Fibroblast of skin of left quadriceps (primary cell): ENCODE data around the gene HS6ST1.

ENCODE experiments used
- DNase-seq, 2 experiments: peaks; one replicate each; pipeline ENCODE4 v3.0.0-alpha.2; 2013; ENCODE audit warnings: low read depth in 2 of 2

Gene HS6ST1

DNA sequence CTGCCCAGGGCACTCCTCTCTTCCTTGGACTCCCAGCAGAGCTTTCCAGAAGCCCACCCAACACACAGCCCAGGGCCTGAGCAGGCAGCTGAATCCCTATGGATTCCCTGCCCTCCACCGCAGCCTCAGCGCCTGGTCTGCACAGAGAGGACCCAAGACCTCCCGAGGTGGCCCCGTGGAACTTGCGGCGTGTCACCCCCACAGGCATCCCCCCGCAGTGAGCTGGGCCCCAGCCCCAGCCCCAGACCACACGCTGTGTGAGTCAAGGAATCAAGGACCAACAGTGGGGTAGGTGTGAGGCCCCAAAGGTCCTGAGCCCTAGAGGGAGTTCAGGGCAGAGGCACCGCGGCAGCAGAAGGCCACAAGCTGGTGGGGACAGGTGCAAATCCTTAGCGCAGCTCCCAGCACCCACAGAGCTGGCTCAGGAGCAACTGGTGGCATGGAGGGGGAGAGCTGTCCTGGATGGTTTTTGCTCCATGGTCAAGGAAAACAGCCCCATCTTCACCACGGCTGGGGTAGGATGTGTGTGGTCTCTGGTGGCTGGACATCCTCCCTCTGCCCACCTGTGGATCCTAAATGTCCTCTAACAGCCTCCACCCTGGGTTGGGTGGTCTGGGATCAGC lies 8.5 kb downstream of the HS6ST1 start:
- no peak for DNase-seq

DNA sequence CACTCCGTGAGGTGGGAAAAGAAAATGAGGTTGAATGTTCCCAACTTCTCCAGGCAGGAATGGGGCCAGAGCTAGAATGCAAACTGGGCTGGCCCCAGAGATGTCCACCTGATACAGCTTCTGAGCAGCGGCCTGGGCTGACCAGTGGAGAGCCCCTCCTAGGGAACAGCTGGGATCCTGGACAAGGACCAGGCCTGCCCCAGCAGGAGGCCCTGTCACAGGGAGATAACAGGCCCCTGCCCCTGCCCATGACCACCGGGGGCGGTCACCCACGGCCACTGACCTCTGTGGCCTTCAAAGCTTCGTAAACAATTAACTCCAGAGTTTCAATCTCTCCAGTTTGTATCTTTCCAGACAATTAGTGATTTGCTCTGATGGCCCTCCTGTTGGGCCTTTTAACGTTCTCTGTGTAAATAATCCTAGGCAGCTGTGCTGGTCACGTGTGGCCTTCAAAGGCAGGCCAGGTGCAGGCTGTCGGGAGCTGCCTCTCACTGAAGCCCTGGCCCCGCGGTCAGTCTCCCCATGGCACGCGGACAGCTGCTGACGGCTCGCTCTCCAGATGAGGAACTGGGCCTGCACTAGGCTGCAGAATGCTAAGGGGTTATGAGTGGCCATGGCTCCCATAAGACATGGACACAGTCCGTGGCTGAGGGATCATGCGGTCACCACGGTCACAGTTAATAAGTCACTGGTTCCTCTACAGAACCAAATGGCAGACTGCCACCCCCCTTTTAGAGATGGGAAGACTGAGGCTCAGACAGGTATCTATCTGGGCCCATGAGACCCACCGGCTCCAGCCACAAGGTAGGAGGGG lies 9.2 kb downstream of the HS6ST1 start:
- DNase-seq: no peak

DNA sequence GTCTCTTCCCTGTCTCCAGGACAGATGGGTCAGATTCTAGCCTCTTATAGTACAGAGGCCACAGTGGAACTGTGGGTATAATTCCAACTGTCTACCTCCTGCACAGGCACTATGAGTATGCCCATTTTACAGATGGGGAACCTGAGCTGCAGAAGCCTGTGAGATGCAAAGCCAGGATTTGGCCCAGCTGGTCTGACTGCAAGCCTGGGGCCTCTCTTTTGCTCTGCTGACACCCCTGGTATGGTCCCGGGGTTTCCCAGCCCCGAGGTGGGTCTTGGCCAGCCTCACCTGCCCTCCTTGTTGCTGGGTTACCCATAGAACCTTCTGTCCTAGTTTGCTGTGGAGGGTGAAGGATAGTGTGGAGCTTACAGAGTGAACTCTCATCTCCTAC lies 9.8 kb downstream of the HS6ST1 start:
- no peak for DNase-seq

DNA sequence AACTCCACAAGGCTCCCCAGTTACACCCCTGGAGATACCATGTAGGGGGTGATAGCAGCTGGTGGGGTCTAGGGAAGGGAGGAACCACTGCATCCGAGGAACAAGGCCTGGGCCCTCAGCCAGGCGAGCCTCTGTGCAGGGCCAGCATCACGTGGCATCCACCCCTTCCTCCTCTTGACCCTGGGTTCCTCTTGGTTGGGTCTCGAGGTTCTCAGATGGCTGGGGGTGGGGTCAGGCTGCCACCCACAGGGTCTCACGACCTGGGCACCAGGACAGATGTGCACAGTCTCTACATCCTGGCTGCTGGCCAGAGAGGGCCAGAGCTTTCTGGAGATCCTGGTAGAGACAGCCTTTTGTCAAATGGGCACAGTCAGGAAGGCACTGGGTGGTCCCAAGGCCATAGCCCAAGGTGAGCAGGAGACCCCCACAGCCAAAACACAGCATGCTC lies 10.4 kb downstream of the HS6ST1 start:
- no peak for DNase-seq

DNA sequence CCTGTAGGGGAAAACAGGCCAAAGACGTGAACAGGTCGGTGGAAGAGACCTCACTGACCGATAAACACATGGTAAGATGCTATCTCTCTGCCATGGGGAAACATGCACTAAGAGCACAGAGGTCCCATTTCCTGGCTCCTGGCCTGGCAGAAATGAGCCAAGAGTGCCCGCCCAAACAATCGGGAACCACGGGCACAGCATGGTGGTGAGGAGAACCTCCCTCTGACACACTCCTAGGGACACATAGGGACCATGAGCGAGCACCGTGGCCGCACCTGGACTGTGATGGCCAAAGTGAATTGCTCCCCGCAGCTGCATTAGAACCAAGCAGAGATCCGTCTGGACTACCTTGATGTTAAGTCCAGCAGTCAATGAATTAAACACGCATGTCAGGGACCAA lies 11.1 kb downstream of the HS6ST1 start:
- DNase-seq: no peak

DNA sequence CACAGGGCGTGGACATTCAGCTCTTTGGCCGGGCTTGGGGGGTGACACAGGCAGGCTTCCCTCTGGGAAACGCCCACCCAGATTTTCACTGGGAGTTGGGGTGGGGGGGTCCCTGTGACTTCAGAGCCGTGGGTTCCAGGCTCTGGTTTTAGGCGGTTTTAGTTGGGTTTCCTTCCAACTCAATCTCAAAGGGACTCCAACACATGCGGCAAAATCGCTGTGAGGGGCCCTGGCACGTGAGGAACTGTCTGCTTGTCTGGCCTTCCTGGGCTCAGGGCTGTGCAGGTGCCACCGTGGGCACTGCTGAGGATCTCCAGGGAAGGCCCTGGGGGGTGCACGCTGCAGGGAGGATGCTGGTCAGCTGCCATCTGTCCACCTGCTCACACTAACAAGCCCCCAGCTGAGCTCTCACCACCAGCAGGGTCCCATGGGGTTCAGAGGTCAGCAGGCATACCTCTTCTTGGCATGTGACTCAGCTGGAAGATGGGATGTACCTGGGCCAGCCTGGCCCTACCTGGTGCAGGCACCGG lies 11.7 kb downstream of the HS6ST1 start:
- no peak for DNase-seq

DNA sequence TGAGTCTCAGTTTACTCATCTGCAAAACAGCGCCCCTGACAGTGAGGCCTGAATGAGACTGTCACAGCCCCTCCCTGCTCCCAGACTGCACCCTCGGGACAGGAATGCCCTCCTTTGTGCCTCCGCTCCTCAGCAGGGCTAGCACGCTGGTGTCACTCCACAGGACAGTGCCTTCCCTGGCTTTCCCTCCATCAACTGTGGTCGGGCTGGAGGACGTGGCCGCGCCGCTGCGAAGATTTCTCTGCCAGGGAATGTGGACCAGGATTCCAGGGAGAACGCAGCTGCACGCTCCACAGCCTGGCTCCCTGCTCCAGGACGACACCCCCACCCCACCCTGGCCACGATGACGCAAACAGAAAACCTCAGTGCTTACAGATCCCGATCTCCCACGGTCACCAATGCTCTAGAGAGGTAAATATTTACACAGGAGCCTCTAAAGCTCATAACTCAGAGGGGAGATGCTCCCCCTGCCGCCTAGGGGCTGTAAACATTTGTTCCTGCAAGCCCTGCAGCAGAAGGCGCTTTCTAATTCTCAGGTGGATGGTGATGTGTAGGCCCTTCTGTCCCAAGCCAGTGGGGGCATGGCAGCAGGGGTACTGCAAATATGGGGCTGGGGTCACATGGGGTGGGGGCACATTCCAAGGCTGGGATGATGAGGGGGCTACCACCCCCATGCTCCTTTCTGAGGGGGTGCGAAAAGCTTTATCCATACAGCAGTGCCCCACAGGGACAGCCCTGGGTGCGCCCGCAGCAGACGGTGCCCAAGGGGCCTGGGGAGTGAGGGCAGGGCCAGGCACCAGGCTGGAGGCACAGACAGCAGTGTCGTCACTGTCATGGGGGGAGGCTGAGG lies 12.4 kb downstream of the HS6ST1 start:
- DNase-seq: peak; percentile 85 to 86

DNA sequence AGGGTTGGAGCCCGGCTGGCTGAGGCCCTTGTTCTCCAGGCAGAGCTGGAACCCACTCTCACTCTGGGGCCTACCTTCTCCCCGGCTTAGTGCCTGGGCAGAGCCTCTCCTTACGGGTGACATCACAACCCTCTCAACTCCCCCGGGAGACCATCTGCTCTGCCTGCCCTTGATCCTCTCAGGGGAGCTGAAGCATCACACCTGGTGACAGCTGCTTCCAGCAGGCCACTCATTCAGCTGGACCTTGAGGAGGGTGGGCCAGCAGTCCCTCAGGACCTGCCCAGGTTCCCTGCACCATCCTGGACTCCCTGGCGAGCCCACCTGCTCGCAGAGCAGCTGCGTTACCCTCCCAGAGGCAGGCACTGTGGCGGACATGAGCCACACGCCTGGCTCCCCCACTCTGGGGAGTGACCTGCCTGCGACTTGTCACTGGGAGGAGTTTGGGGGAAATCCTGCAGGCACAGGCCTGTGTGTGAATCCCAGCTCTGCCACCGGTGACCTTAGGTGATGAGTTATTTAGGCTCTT lies 13.1 kb downstream of the HS6ST1 start:
- DNase-seq: no peak

DNA sequence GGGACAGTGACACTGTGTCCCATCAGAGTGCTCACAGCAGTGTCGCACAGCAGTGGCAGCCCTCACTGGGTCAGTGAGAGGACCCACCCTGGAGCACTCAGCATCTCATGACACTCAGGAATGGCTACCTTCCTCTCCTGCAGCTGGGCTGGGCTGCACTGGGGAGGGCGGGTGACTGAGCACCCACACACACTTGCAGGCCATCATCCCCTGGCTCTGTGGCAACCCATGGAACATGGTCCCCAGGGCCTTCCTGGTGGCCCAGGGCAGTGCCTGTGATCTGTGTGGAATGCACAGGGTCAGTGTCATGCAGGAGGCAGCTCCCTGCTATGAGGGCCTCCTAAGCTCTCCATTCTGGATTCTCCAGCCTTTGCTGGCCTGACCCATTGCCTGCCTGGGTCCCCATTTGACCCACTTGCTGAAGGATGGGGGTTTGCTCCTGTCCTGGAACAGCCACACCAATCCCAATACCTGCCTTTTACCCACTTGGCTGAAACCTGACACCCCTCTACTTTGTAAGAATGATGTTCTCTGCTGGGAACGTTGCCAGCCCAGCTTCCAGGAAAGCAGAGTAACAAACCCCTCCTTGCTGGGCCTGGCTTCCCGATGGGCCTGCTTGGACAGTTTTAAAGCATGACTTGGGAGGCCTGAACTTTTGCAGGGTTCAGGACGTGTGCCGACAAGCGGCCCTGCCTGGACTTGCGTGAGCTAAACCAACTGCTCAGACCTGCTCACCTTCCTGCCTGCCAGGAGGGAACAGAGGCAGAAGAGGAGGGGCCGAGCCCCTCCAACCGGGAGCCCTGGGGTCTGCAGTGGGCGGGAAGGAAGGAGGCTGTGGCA lies 13.7 kb downstream of the HS6ST1 start:
- peak; percentile 92 to 94 for DNase-seq

DNA sequence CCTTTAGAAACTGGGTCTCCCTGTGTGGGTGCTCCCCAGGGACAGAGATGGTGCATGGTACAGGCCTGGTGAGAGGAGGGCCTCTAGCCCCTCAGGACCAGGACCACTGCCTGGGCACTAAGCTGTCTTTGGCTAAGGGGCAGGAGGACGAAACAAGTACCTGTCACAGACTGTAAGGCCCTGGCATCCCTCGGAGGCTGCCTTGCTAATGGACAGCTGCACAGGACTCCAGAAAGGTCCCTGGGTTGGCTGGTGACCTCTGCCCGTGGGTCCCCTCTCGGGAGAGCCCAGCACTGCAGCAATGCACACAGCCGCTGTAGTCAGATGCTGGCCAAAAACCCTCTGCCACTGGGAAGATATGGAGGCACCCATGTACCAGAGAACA lies 14.3 kb downstream of the HS6ST1 start:
- no peak for DNase-seq

DNA sequence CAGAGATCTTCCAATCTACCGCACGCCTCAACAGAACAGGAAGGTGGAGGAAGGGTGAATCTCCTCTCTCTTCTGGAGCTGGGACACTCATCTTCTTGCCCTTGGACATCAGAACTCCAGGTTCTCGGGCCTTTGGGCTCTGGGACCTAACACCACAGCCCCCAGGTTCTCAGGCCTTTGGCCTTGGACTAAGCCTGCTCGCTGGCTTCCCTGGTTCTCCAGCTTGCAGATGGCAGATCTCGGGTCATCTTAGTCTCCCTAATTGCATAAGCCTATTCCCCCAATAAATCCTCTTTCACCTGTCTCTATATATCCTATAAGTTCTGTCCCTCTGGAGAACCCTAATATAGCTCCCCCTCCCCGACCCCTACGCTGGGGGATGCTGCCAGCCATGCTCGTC lies 14.8 kb downstream of the HS6ST1 start:
- no peak for DNase-seq

DNA sequence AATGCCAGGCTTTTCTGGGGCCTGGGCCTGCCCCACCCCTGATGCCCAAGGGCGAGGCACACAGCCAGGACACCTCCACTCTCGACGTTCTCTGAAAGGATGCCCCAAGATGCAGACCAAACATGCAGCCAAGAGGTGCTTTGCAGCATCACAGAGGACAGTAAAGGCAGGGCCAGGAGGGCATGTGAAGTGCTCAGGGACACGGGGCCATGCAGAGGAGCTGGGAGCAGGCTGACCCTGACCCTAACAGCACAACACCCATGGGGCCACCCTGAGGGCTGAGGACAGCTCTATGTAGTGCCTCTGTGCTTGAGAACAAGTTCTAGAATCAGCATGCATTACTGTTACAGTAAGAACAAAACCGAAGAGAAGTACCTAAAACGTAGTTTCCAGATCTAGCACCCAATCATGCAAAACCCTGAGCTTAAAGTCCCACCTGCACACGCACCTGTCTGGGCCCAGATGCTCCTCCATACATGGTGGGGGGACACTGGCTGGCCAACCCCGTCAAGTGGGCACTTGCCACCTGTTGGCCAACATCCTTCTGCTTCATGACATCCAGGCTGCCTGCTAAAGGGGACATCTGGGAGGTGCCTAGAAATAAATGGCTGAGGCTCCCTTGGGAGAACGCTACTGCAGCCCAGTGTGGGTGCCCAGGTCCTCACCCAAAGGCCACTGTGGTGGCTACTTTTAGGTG lies 15.4 kb downstream of the HS6ST1 start:
- DNase-seq: no peak

DNA sequence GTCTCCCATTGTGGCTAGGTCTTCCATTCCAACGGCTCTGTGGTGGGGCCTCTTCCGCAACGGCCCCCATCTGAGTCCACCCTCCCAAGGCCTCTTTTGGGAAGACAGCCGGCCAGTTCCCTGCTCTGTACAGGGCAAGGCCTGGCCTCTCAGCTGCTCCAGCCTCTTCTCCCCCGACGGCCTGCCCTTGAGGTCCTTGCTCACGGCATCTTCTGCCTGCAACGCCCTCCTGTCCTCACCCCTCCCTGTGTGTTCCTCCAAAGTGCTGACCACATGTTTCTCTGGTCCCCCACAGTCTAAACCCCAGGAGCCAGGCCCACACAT lies 16.0 kb downstream of the HS6ST1 start:
- no peak for DNase-seq

DNA sequence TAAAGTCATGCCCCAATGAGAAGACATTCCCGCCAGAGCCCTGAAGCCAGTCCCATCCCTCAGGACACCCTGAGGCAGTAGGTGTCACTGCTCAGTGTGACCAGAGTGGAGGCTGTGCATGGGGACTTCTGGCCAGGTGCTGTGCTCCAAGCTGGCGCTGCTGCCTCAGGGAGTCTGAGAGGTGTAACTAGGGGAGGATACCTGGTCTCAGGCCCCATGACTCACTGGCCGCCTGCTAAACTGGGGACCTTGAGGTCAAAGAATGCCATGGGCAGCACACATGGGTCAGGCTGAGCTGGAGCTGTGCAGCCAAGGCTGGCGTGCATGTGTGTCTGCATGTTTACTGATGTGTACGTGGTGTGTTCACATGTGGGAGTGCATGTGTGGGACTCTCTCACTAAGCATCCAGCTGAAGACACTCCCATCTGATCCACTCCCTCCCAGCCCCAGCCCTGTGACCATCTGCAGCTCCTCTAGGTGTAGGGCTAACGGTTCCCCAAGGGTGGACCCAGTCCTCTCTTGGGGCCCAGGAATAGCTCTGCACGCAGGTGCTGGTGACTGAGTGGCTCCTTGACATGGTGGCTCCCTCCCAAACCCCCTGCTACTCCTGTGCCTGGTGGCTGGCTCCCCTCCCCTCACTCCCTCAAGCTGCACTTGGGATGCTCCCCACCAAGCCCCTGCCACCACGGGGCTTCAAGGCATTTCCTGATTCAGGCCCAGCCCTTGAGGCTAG lies 16.5 kb downstream of the HS6ST1 start:
- DNase-seq: no peak

DNA sequence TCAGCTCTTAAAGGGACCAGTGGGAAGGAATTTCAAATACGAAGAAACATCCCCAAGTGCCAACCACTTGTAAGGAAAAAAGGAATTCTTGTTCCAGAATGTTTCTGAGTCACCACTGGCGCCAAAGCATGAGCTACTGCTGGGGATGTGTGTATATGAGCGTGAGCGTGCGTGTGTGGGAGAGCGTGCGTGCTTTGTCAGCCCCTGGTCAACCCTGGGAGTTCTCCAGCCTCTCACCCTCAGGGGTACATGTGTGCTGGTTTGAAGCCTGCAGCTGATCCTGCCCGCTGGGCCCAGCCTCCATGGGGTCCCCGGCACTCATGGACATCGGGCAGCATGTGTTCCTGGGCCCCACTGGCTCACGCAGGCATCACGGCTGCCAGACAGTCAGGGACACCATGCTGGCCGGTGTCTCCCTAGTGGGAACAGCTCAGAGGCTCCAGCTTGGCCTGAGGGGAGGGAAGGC lies 17.1 kb downstream of the HS6ST1 start:
- peak; percentile 81 to 82 for DNase-seq

DNA sequence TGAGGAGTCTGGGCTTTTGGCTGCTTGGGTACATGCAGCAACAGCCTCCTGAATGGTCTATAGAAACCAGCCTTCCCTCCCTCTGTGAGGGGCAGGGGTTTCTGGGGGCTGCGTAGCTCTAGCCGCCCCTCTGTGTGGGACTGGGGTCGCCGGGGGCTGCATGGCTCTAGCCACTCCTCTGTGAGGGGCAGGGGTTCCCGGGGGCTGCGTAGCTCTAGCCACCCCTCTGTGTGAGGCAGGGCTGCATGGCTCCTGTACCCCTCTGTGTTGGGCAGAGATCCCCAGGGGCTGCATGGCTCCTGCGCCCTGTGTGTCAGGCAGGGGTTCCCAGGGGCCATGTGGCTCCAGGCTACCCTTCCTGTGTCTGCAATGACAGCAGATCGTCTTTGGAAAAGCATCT lies 17.6 kb downstream of the HS6ST1 start:
- no peak for DNase-seq

DNA sequence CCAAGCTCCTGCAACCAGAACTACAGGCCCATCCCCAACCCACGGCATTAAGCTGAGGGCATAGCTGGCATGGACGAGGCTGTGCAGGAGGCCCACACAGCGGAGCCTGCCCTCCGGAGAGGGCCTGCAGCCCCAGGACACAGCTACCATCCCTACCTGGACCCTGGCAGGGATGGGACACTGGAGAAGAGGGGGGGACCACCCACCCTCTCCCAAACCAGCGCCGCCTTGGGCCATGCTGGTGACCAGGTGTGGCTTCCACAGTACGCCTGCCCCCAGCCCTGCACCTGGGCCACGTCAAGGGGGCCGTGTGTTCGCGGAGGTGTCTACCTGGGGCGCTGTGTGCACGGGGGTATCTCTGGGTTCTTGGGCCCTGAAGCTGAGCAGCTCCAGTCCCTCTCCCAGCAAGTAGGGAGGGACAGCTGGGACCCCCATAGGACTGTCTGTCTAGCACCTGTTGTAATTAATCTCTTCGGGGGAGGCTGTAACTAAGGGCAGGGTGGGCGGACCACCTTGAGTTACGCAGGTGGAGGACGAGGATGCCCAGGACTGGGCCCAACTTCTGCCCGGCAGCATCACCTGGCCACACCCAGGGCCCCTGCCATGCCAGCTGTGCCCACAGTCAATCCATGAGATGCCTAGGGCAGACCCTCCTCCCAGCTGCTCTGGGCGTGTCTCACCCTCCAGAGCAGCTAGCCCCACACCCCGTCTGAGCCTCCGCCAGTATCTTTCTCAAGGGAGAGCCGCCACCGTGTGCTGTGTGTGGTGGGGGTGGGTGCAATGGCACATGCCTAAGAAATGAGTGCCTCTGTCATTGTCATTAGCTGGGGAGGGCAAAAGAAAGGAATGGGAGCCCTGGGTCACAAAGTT lies 18.3 kb downstream of the HS6ST1 start:
- no peak for DNase-seq

DNA sequence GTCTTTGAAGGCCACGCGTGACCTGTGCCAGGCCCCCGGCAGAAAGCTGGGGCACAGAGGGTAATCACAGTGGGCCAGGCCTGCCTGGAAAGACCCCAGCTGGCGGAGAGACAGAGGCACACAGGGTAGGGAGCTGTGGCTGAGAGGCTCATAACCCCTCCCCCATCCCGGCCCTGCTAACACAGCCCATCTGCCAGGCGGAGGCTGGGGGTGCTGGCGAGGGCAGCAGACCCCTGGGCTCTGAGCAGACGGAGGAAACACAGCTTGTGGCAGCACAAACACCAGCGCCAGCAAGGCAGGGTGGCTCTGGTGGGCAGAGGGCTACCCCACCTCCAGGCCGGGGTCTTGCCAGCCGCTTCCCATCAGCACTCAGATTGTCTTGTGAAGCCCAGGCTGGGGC lies 19.0 kb downstream of the HS6ST1 start:
- no peak for DNase-seq
